Measurements from ENCODE around the gene SCGN. TPM values are rescaled to one million over a fixed set of nuclear protein-coding genes. Genes with fewer than 3 reads are reported as not detected.

The SCGN gene
- total and polyA plus RNA-seq, 10 donors: not detected

- no peak overlapping the region for H3K27ac ChIP-seq
- intact Hi-C loops (cut with DNase I; ENCODE audit: low total_unique reads): no loop called here
- H3K27me3 ChIP-seq (replicated peaks in 1 of 7): peaks cover 0 to 51% (median 14%) of the 10 kb centered on the region in 7 donors
- TF ChIP-seq POLR2A (IDR thresholded peaks at IDR 0.05): no peak
- TF ChIP-seq POLR2AphosphoS5 (IDR thresholded peaks at IDR 0.05): no peak
- TF ChIP-seq CTCF (IDR thresholded peaks at IDR 0.05 in 8 of 11, conservative IDR thresholded peaks at IDR 0.05 in 3 of 11): no peak
- WGBS, 5 donors: 94 to 96% (median 96%) methylated on average over 15 of the region's 15 CpGs
- H3K36me3 ChIP-seq: no peaks in the 10 kb centered on the region
- no peak for DNase-seq
- peaks cover 0 to 8% (median 2%) of the 10 kb centered on the region in 8 donors for H3K9me3 ChIP-seq
- H3K4me3 ChIP-seq: no peak overlapping the region
- H3K4me1 ChIP-seq: no peaks in the 10 kb centered on the region
Measured at GRCh38 chr6:25731721-25732120, 79.7 kb downstream of the SCGN start.

GRCh38 chr6:25732468-25733198 lies 80.6 kb downstream of the SCGN start:
- peaks cover 0 to 51% (median 14%) of the 10 kb centered on the region in 7 donors for H3K27me3 ChIP-seq (replicated peaks in 1 of 7)
- no peaks in the 10 kb centered on the region for H3K4me1 ChIP-seq
- no peaks in the 10 kb centered on the region for H3K36me3 ChIP-seq
- WGBS, 5 donors: 51 to 70% (median 59%) methylated on average over 27 to 30 of the region's 30 CpGs
- DNase-seq: no peak
- H3K9me3 ChIP-seq: peaks cover 0 to 17% (median 11%) of the 10 kb centered on the region in 8 donors
- intact Hi-C loops (cut with DNase I; ENCODE audit: low total_unique reads): no loop called here
- H3K4me3 ChIP-seq: no peak overlapping the region
- H3K27ac ChIP-seq: no peak overlapping the region
- TF ChIP-seq POLR2A (IDR thresholded peaks at IDR 0.05): no peak

GRCh38 chr6:25735261-25735660 lies 83.2 kb downstream of the SCGN start:
- intact Hi-C loops (cut with DNase I; ENCODE audit: low total_unique reads): no loop called here
- TF ChIP-seq CTCF (IDR thresholded peaks at IDR 0.05 in 8 of 11, conservative IDR thresholded peaks at IDR 0.05 in 3 of 11) (no peak), POLR2AphosphoS5 (IDR thresholded peaks at IDR 0.05) (no peak), POLR2A (IDR thresholded peaks at IDR 0.05) (no peak)
- peaks cover 0 to 41% (median 14%) of the 10 kb centered on the region in 7 donors for H3K27me3 ChIP-seq (replicated peaks in 1 of 7)
- no peak overlapping the region for H3K4me3 ChIP-seq
- H3K4me1 ChIP-seq: no peaks in the 10 kb centered on the region
- H3K36me3 ChIP-seq: no peaks in the 10 kb centered on the region
- H3K27ac ChIP-seq: no peak overlapping the region
- no peak for DNase-seq
- H3K9me3 ChIP-seq: peaks cover 0 to 22% (median 12%) of the 10 kb centered on the region in 8 donors

GRCh38 chr6:25743868-25744267 lies 91.9 kb downstream of the SCGN start:
- Histone ChIP-seq H3K9me3 (peaks cover 0 to 7% (median 0%) of the 10 kb centered on the region in 8 donors), H3K4me1 (no peaks in the 10 kb centered on the region), H3K4me3 (no peak overlapping the region), H3K27ac (no peak overlapping the region), H3K36me3 (no peaks in the 10 kb centered on the region), H3K27me3 (replicated peaks in 1 of 7) (no peaks in the 10 kb centered on the region)
- no peak for TF ChIP-seq POLR2AphosphoS5 (IDR thresholded peaks at IDR 0.05)
- TF ChIP-seq CTCF (IDR thresholded peaks at IDR 0.05 in 8 of 11, conservative IDR thresholded peaks at IDR 0.05 in 3 of 11): no peak
- TF ChIP-seq POLR2A (IDR thresholded peaks at IDR 0.05): no peak
- no peak for DNase-seq
- intact Hi-C loops (cut with DNase I; ENCODE audit: low total_unique reads): no loop called here
